CD14-positive monocyte (primary cell): ENCODE measurements around the gene SLU7. TPM values are rescaled to one million over a fixed set of nuclear protein-coding genes. Genes with fewer than 3 reads are reported as not detected.

ENCODE experiments used
- DNase-seq, 3 donors: peaks; one replicate each; pipeline ENCODE4 v3.0.0-alpha.2; 2011 to 2022
- H2AFZ ChIP-seq: 2 replicates; pipeline ENCODE4 v1.6.0; 2012; ENCODE audit warnings: mild to moderate bottlenecking, low read depth, low read length, inconsistent platforms; ENCODE audit not compliant: insufficient read depth, poor library complexity, severe bottlenecking
- H3K27ac ChIP-seq, 2 donors: 1 replicate in 1 of 2; 2 replicates in 1 of 2; pipeline ENCODE4 v1.5.1; 2012 to 2013; ENCODE audit warnings: low read length in 2 of 2, control low read depth in 1 of 2, inconsistent platforms in 1 of 2, low read depth in 1 of 2, mild to moderate bottlenecking in 1 of 2
- H3K27me3 ChIP-seq, 2 donors: one replicate each; pipeline versions ENCODE4 v1.6.0 to v1.6.1; 2011 to 2013; ENCODE audit warnings: low read length in 2 of 2; ENCODE audit not compliant: control insufficient read depth in 2 of 2, insufficient read depth in 2 of 2
- H3K36me3 ChIP-seq, 2 donors: replicated peaks in 1 of 2; 1 replicate in 1 of 2; 2 replicates in 1 of 2; pipeline versions ENCODE4 v1.5.1 to v1.6.1; 2012 to 2013; ENCODE audit warnings: low read length in 2 of 2, control low read depth in 1 of 2, inconsistent platforms in 1 of 2, mild to moderate bottlenecking in 1 of 2; ENCODE audit not compliant: insufficient read depth in 2 of 2, control insufficient read depth in 1 of 2
- H3K4me1 ChIP-seq, 2 donors: 1 replicate in 1 of 2; 2 replicates in 1 of 2; pipeline versions ENCODE4 v1.5.1 to v1.6.1; 2012 to 2013; ENCODE audit warnings: low read length in 2 of 2, control low read depth in 1 of 2, inconsistent platforms in 1 of 2, mild to moderate bottlenecking in 1 of 2, moderate library complexity in 1 of 2; ENCODE audit not compliant: insufficient read depth in 2 of 2, control insufficient read depth in 1 of 2
- H3K4me2 ChIP-seq: replicated peaks from 2 replicates; pipeline ENCODE3; 2012; ENCODE audit warnings: low read length, moderate library complexity, mild to moderate bottlenecking; ENCODE audit not compliant: poor library complexity, severe bottlenecking; ENCODE audit errors: extremely low read depth
- H3K4me3 ChIP-seq, 3 experiments: fragments of 200-600 bp in 1 of 3; sonication (generic) in 1 of 3; replicated peaks in 1 of 3; 1 replicate in 2 of 3; 2 replicates in 1 of 3; pipeline ENCODE4 v1.5.1; 2011 to 2013; ENCODE audit warnings: low read length in 3 of 3, mild to moderate bottlenecking in 3 of 3, control low read depth in 2 of 3, low read depth in 2 of 3, inconsistent platforms in 1 of 3, moderate library complexity in 1 of 3
- H3K79me2 ChIP-seq: 2 replicates; pipeline ENCODE4 v1.6.0; 2012; ENCODE audit warnings: mild to moderate bottlenecking, control low read depth, inconsistent platforms, low read length, moderate library complexity; ENCODE audit not compliant: insufficient read depth
- H3K9ac ChIP-seq: 2 replicates; pipeline ENCODE4 v1.6.0; 2017; ENCODE audit warnings: low read length, mild to moderate bottlenecking; ENCODE audit not compliant: insufficient read depth, poor library complexity, severe bottlenecking
- H3K9me3 ChIP-seq, 2 donors: replicated peaks in 1 of 2; 1 replicate in 1 of 2; 2 replicates in 1 of 2; pipeline versions ENCODE4 v1.5.1 to v1.6.1; 2012 to 2013; ENCODE audit warnings: low read length in 2 of 2, control low read depth in 1 of 2; ENCODE audit not compliant: control insufficient read depth in 1 of 2, insufficient read depth in 1 of 2
- H4K20me1 ChIP-seq: 2 replicates; pipeline ENCODE4 v1.6.0; 2012; ENCODE audit warnings: mild to moderate bottlenecking, low read length, control low read depth, moderate library complexity; ENCODE audit not compliant: insufficient read depth
- H3K27ac Mint-ChIP-seq, 7 donors: one replicate each; pipeline ENCODE4 v1.8.0; 2020; ENCODE audit warnings: mild to moderate bottlenecking in 7 of 7, mixed read lengths in 7 of 7, moderate library complexity in 6 of 7, inconsistent platforms in 2 of 7
- H3K27me3 Mint-ChIP-seq, 3 donors: one replicate each; pipeline ENCODE4 v1.8.0; 2021 to 2022; ENCODE audit warnings: low read depth in 3 of 3, mild to moderate bottlenecking in 3 of 3, mixed read lengths in 3 of 3, moderate library complexity in 3 of 3, inconsistent platforms in 1 of 3
- H3K36me3 Mint-ChIP-seq, 2 donors: one replicate each; pipeline ENCODE4 v1.8.0; 2020; ENCODE audit warnings: mixed read lengths in 2 of 2, inconsistent platforms in 1 of 2, mild to moderate bottlenecking in 1 of 2
- H3K4me1 Mint-ChIP-seq: one replicate; pipeline ENCODE4 v1.8.0; 2020; ENCODE audit warnings: mild to moderate bottlenecking, mixed read lengths
- H3K4me3 Mint-ChIP-seq, 2 donors: one replicate each; pipeline ENCODE4 v1.8.0; 2020; ENCODE audit warnings: mild to moderate bottlenecking in 2 of 2, mixed read lengths in 2 of 2, moderate library complexity in 1 of 2
- H3K9me3 Mint-ChIP-seq, 7 donors: one replicate each; pipeline ENCODE4 v1.8.0; 2020 to 2022; ENCODE audit warnings: mixed read lengths in 7 of 7, mild to moderate bottlenecking in 6 of 7, moderate library complexity in 6 of 7, inconsistent platforms in 2 of 7
- WGBS: methylation state at CpG from one replicate; pipeline ENCODE4 v1.1.5; 2013; ENCODE audit warnings: missing lambda C conversion rate; ENCODE audit not compliant: insufficient coverage; 5-methylcytosine and 5-hydroxymethylcytosine counted together
- intact Hi-C, 2 donors: fragments of 100-400 bp; cut with micrococcal nuclease; formaldehyde crosslinking; loops; one replicate each; pipeline versions ENCODE4 v1.15.0 to v1.15.1; 2023
- polyA plus RNA-seq, 3 donors: library from polyadenylated mRNA; depleted of rRNA in 1 of 3; unstranded in 2 of 3; stranded (reverse) in 1 of 3; fragments of 300-500 nt in 2 of 3; fragments of >200 nt in 1 of 3; fragmentation: Illumina TruSeq in 2 of 3; gene quantifications; 1 replicate in 2 of 3; 2 replicates in 1 of 3; pipeline ENCODE4 v1.2.3, GENCODE V29; 2012 to 2021
- TF ChIP-seq, protein P1 (sequence below): fragments of 200-600 bp; IDR thresholded peaks from one replicate; pipeline ENCODE4 v1.8.0; 2022; ENCODE audit warnings: antibody characterized with exemption, mild to moderate bottlenecking

Gene SLU7
- polyA plus RNA-seq, 3 donors = 38.4 to 61.6 (median 42.3) TPM

DNA sequence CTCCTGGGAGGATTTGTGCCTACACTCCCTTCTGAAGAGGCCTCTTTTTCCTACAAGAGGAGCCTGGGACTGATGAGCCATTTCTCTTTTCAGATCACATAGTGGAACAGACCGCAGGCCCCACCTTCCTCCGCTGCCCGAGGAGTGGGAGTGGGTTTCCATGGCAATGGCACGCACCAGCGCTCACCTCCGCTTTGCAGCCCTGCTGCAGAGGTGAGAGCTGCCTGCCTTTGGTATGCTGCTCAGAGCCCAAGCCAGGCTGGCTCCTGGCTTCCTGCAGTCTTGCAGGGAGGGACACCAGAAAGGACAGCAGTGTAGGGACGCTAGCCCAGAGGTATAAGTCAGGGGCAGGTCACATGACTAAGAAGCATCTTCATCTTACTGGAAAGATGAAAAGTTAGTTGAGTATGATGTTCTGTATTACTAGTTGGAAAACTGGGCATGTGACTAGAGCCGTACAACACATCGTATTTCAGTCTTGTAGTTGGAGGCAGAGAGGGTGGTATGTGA lies 15.2 kb upstream of the SLU7 start:
- Mint-ChIP-seq H3K4me1 (peaks cover 14% of the 10 kb centered on the region), H3K27me3 (peaks cover 2 to 5% (median 2%) of the 10 kb centered on the region in 3 donors)

DNA sequence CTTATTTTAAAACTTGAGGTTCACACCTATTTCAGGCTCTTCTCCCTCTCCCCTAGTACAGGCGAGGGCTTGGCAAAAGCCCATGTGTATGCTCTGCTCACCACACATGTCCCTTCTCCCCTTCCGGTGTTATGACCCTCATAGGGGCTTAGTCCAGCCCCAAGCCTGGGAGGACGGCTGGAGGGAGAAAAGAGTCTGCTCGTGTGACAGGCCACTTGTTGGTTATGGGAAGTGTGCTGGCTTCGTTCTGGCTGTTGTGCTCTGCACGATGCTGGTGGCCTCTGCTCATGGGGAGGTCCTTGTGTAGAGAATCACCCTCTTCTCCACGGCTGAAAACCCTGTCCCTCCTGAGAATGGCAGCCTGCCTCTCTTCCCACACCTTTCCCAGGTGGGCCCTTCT lies 13.9 kb upstream of the SLU7 start:
- no peak overlapping the region for H2AFZ ChIP-seq
- Mint-ChIP-seq H3K27ac (no peak overlapping the region), H3K27me3 (peaks cover 2 to 3% (median 2%) of the 10 kb centered on the region in 3 donors), H3K4me3 (no peak overlapping the region), H3K4me1 (peaks cover 6% of the 10 kb centered on the region), H3K9me3 (no peaks in the 10 kb centered on the region), H3K36me3 (peaks cover 18 to 39% of the 10 kb centered on the region in 2 donors)
- H3K27me3 ChIP-seq = no peaks in the 10 kb centered on the region
- WGBS = no CpG with 5 or more reads among the region's 7 CpGs
- H3K36me3 ChIP-seq = peaks cover 12 to 34% of the 10 kb centered on the region in 2 donors
- no peaks in the 10 kb centered on the region for H3K79me2 ChIP-seq
- no peak overlapping the region for H3K9ac ChIP-seq
- peaks cover 0 to 8% of the 10 kb centered on the region in 2 donors for H3K4me1 ChIP-seq
- no peak overlapping the region for H3K4me3 ChIP-seq
- TF ChIP-seq, protein P1, sequence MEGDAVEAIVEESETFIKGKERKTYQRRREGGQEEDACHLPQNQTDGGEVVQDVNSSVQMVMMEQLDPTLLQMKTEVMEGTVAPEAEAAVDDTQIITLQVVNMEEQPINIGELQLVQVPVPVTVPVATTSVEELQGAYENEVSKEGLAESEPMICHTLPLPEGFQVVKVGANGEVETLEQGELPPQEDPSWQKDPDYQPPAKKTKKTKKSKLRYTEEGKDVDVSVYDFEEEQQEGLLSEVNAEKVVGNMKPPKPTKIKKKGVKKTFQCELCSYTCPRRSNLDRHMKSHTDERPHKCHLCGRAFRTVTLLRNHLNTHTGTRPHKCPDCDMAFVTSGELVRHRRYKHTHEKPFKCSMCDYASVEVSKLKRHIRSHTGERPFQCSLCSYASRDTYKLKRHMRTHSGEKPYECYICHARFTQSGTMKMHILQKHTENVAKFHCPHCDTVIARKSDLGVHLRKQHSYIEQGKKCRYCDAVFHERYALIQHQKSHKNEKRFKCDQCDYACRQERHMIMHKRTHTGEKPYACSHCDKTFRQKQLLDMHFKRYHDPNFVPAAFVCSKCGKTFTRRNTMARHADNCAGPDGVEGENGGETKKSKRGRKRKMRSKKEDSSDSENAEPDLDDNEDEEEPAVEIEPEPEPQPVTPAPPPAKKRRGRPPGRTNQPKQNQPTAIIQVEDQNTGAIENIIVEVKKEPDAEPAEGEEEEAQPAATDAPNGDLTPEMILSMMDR = no peak
- no peak overlapping the region for H3K27ac ChIP-seq
- no peak for DNase-seq
- H4K20me1 ChIP-seq = no peaks in the 10 kb centered on the region
- H3K4me2 ChIP-seq = no peak overlapping the region
- intact Hi-C loops = no loop called here
- H3K9me3 ChIP-seq = no peaks in the 10 kb centered on the region

More for the DNA sequence above, 15.2 kb upstream of the SLU7 start:
- Histone ChIP-seq H3K4me3 (no peak overlapping the region), H3K79me2 (no peaks in the 10 kb centered on the region), H3K27me3 (no peaks in the 10 kb centered on the region), H3K27ac (no peak overlapping the region), H3K36me3 (peaks cover 1 to 21% of the 10 kb centered on the region in 2 donors), H2AFZ (no peak overlapping the region), H3K9me3 (no peaks in the 10 kb centered on the region), H4K20me1 (no peaks in the 10 kb centered on the region), H3K4me2 (no peak overlapping the region), H3K4me1 (peaks cover 8 to 16% of the 10 kb centered on the region in 2 donors), H3K9ac (no peak overlapping the region)
- H3K36me3 Mint-ChIP-seq = peaks cover 8 to 27% of the 10 kb centered on the region in 2 donors
- no peak for DNase-seq
- TF ChIP-seq, protein P1 = no peak
- 97% methylated on average over 9 of the region's 9 CpGs for WGBS
- no peak overlapping the region for H3K4me3 Mint-ChIP-seq
- H3K9me3 Mint-ChIP-seq = no peaks in the 10 kb centered on the region
- no peak overlapping the region for H3K27ac Mint-ChIP-seq
- intact Hi-C loops = no loop called here
